Measurements from ENCODE around the gene SDS.

The SDS gene

GRCh38 chr12:113445544-113446171 is 42.0 kb upstream of the SDS start:
- H3K4me3 ChIP-seq (ENCODE audit: low read depth, low read length), result no peak overlapping the region
- no peak for TF ChIP-seq CTCF (IDR thresholded peaks at IDR 0.05; ENCODE audit: control insufficient read depth, extremely low read depth, insufficient read depth)
- DNase-seq (ENCODE audit: low read depth), result no peak

GRCh38 chr12:113443030-113443539 is 39.4 kb upstream of the SDS start:
- no peak for TF ChIP-seq CTCF (IDR thresholded peaks at IDR 0.05; ENCODE audit: control insufficient read depth, extremely low read depth, insufficient read depth)
- H3K4me3 ChIP-seq (ENCODE audit: low read depth, low read length), result no peak overlapping the region
- DNase-seq (ENCODE audit: low read depth), result no peak

- no peak overlapping the region for H3K4me3 ChIP-seq (ENCODE audit: low read depth, low read length)
- no peak for DNase-seq (ENCODE audit: low read depth)
- TF ChIP-seq CTCF (IDR thresholded peaks at IDR 0.05; ENCODE audit: control insufficient read depth, extremely low read depth, insufficient read depth), result no peak
These were observed 37.5 kb upstream of the SDS start for GRCh38 chr12:113440947-113441782.

- no peak for DNase-seq (ENCODE audit: low read depth)
- H3K4me3 ChIP-seq (ENCODE audit: low read depth, low read length), result no peak overlapping the region
These were observed 36.6 kb upstream of the SDS start for GRCh38 chr12:113440336-113440735.

GRCh38 chr12:113439606-113440030 is 35.9 kb upstream of the SDS start:
- no peak for DNase-seq (ENCODE audit: low read depth)
- peak; percentile 77 for TF ChIP-seq CTCF (IDR thresholded peaks at IDR 0.05; ENCODE audit: control insufficient read depth, extremely low read depth, insufficient read depth)
- H3K4me3 ChIP-seq (ENCODE audit: low read depth, low read length), result no peak overlapping the region

More at GRCh38 chr12:113440336-113440735, 36.6 kb upstream of the SDS start:
- no peak for TF ChIP-seq CTCF (IDR thresholded peaks at IDR 0.05; ENCODE audit: control insufficient read depth, extremely low read depth, insufficient read depth)

GRCh38 chr12:113439301-113439597 is 35.6 kb upstream of the SDS start:
- no peak for TF ChIP-seq CTCF (IDR thresholded peaks at IDR 0.05; ENCODE audit: control insufficient read depth, extremely low read depth, insufficient read depth)
- DNase-seq (ENCODE audit: low read depth), result no peak
- H3K4me3 ChIP-seq (ENCODE audit: low read depth, low read length), result no peak overlapping the region
